ENCODE results near the gene PRICKLE1.

DNA sequence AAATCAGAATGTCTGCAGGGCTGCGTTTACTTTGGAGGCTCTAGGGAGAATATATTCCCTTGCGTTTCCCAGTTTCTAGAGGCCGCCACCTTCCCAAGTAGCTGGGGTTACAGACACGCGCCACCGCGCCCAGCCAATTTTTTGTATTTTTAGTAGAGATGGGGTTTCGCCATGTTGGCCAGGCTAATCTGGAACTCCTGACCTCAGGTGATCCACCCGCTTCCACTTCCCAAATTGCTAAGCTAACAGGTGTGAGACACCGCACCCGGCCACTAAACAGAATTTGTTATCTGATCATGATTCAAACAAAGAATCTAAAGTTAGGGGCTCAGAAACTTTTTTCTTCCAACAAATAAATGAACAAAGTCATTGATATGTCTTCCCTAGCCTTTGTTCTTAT is 148.9 kb downstream of the PRICKLE1 start:
- no peak for TF ChIP-seq EZH2phosphoT487 (IDR thresholded peaks at IDR 0.05; ENCODE audit: borderline replicate concordance)
- no peak for TF ChIP-seq CTCF (conservative IDR thresholded peaks at IDR 0.05; ENCODE audit: low read length)

Data from Loucy (cell line).